Endothelial cell of umbilical vein (primary cell): ENCODE data around the gene LIMCH1. TPM values are rescaled to one million over a fixed set of nuclear protein-coding genes. Genes with fewer than 3 reads are reported as not detected.
A peak's percentile ranks its signal among the peaks of the same experiment; 100 is the strongest.

Experiments
- BruUV-seq: library from RNA; stranded (reverse); fragments of 400-500 nt; replicated peaks from 2 replicates; lab custom pipeline; 2021; lab: Mats Ljungman, UMichigan
- CTCF ChIA-PET: fragments of 300-600, 350-600 bp; sonication (Branson Sonifier 250); formaldehyde crosslinking; loops from one replicate; lab custom pipeline; 2021; ENCODE audit warnings: antibody characterized with exemption, inconsistent platforms; lab: Charles Lee
- POLR2A ChIA-PET: fragments of 300-600, 350-600 bp; sonication (Branson Sonifier 250); formaldehyde crosslinking; loops from one replicate; lab custom pipeline; 2021; ENCODE audit warnings: antibody characterized with exemption, inconsistent platforms; lab: Charles Lee
- DNase-seq: peaks from one replicate; pipeline ENCODE4 v3.0.0-alpha.2; 2011; ENCODE audit warnings: low read depth, low spot score
- FAIRE-seq: peaks from 2 replicates; lab custom pipeline; 2011; peaks lifted over from hg19 to GRCh38; lab: Jason Lieb, UNC
- H2AFZ ChIP-seq: 2 replicates; pipeline ENCODE4 v1.6.0; 2012; ENCODE audit warnings: low read depth, low read length, control low read depth, inconsistent platforms
- H3K27ac ChIP-seq: 2 replicates; pipeline ENCODE4 v1.5.1; 2011; ENCODE audit warnings: low read depth, mild to moderate bottlenecking, control low read depth, low read length, moderate library complexity; ENCODE audit not compliant: insufficient read depth
- H3K27me3 ChIP-seq, 2 experiments: 2 replicates each; pipeline versions ENCODE4 v1.6.0 to v1.6.1; 2011; ENCODE audit warnings: low read length in 2 of 2, mixed read lengths in 1 of 2; ENCODE audit not compliant: control insufficient read depth in 2 of 2, insufficient read depth in 2 of 2
- H3K36me3 ChIP-seq, 2 experiments: 2 replicates in 1 of 2; 3 replicates in 1 of 2; pipeline ENCODE4 v1.5.1; 2011; ENCODE audit warnings: low read length in 2 of 2, mild to moderate bottlenecking in 1 of 2, moderate library complexity in 1 of 2; ENCODE audit not compliant: control insufficient read depth in 2 of 2, insufficient read depth in 2 of 2; ENCODE audit errors: extremely low read depth in 1 of 2
- H3K4me1 ChIP-seq: 3 replicates; pipeline ENCODE4 v1.5.1; 2011; ENCODE audit warnings: mild to moderate bottlenecking, low read length; ENCODE audit not compliant: control insufficient read depth, insufficient read depth; ENCODE audit errors: extremely low read depth
- H3K4me2 ChIP-seq: 2 replicates; pipeline ENCODE4 v1.6.1; 2011; ENCODE audit warnings: low read length, control low read depth, mixed read lengths; ENCODE audit not compliant: insufficient read depth
- H3K4me3 ChIP-seq, 3 experiments: fragments of 200-600 bp in 1 of 3; sonication (generic), shearing (Covaris generic) in 1 of 3; replicated peaks in 1 of 3; 2 replicates each; pipeline ENCODE4 v1.5.1; 2011 to 2016; ENCODE audit warnings: control low read depth in 3 of 3, low read length in 3 of 3, mild to moderate bottlenecking in 2 of 3, inconsistent platforms in 1 of 3, low read depth in 1 of 3, moderate library complexity in 1 of 3; ENCODE audit not compliant: insufficient read depth in 1 of 3
- H3K79me2 ChIP-seq: 2 replicates; pipeline ENCODE4 v1.6.0; 2012; ENCODE audit warnings: low read length, inconsistent platforms; ENCODE audit not compliant: control insufficient read depth, insufficient read depth
- H3K9ac ChIP-seq: replicated peaks from 2 replicates; pipeline ENCODE3; 2011; ENCODE audit warnings: low read length, control low read depth; ENCODE audit not compliant: insufficient read depth; ENCODE audit errors: extremely low read depth
- H3K9me1 ChIP-seq: replicated peaks from 3 replicates; pipeline ENCODE4 v1.6.0; 2011; ENCODE audit warnings: mild to moderate bottlenecking, low read length; ENCODE audit not compliant: control insufficient read depth, insufficient read depth; ENCODE audit errors: extremely low read depth
- H3K9me3 ChIP-seq: replicated peaks from 2 replicates; pipeline ENCODE4 v1.5.1; 2012; ENCODE audit warnings: low read length, inconsistent platforms; ENCODE audit not compliant: control insufficient read depth, insufficient read depth
- H4K20me1 ChIP-seq: replicated peaks from 2 replicates; pipeline ENCODE3; 2011; ENCODE audit warnings: mild to moderate bottlenecking, low read length; ENCODE audit not compliant: control insufficient read depth, insufficient read depth; ENCODE audit errors: extremely low read depth
- EZH2 ChIP-seq: IDR thresholded peaks from 2 replicates; pipeline ENCODE4 v1.6.1; 2012; ENCODE audit warnings: borderline replicate concordance, low read depth, mild to moderate bottlenecking, moderate library complexity, low read length, inconsistent platforms; ENCODE audit not compliant: severe bottlenecking
- FOS ChIP-seq: IDR thresholded peaks from 2 replicates; pipeline ENCODE4 v1.6.1; 2011; ENCODE audit warnings: mild to moderate bottlenecking, low read length, moderate library complexity, borderline replicate concordance; ENCODE audit not compliant: insufficient read depth
- GATA2 ChIP-seq: IDR thresholded peaks from 2 replicates; pipeline ENCODE4 v1.7.0; 2011; ENCODE audit warnings: low read depth, mild to moderate bottlenecking, moderate library complexity, mixed read lengths, low read length; ENCODE audit not compliant: insufficient read length, insufficient read depth
- JUN ChIP-seq: IDR thresholded peaks from 2 replicates; pipeline ENCODE4 v1.6.1; 2011; ENCODE audit warnings: borderline replicate concordance, low read depth; ENCODE audit not compliant: insufficient read length, insufficient read depth
- MYC ChIP-seq: IDR thresholded peaks from one replicate; pipeline ENCODE4 v1.6.1; 2011; ENCODE audit warnings: mild to moderate bottlenecking, low read depth, low read length
- POLR2A ChIP-seq: IDR thresholded peaks from 2 replicates; pipeline ENCODE4 v1.6.1; 2012; ENCODE audit warnings: low read depth, mild to moderate bottlenecking, control low read depth, low read length
- POLR2AphosphoS5 ChIP-seq: IDR thresholded peaks from 2 replicates; pipeline ENCODE4 v1.6.1; 2012; ENCODE audit warnings: low read depth, mild to moderate bottlenecking, control low read depth, low read length, moderate library complexity; ENCODE audit not compliant: insufficient read depth
- dilution Hi-C: fragments of 300-500 bp; cut with MboI; formaldehyde crosslinking; loops from one replicate; pipeline ENCODE4 v1.15.0; 2019; ENCODE audit warnings: low sequenced_read_pairs; ENCODE audit not compliant: extremely low pct_ligation_motif_present
- intact Hi-C: fragments of 100-400 bp; cut with micrococcal nuclease; formaldehyde crosslinking; loops from one replicate; pipeline ENCODE4 v1.10.0; 2022
- polyA plus RNA-seq, 4 experiments: library from polyadenylated mRNA; depleted of rRNA in 3 of 4; stranded (reverse) in 3 of 4; unstranded in 1 of 4; fragments of >200 nt; gene quantifications; 2 replicates each; pipeline versions ENCODE4 v1.2.1 to v1.2.3, GENCODE V29; 2011 to 2012; ENCODE audit warnings: missing spikeins in 1 of 4
- total RNA-seq: library from RNA; stranded (reverse); gene quantifications from 2 replicates; pipeline ENCODE4 v1.2.3, GENCODE V29; 2021
- TF ChIP-seq, protein P1 (sequence below), 2 donors: IDR thresholded peaks; 1 replicate in 1 of 2; 2 replicates in 1 of 2; pipeline ENCODE4 v1.5.1; 2011; ENCODE audit warnings: low read length in 2 of 2, mild to moderate bottlenecking in 2 of 2, moderate library complexity in 2 of 2, control low read depth in 1 of 2, inconsistent platforms in 1 of 2, low read depth in 1 of 2; ENCODE audit not compliant: insufficient read depth in 1 of 2; ENCODE audit errors: extremely low read depth in 1 of 2
- TF ChIP-seq, protein P2 (sequence below): IDR thresholded peaks from 2 replicates; pipeline ENCODE4 v1.6.1; 2011; ENCODE audit not compliant: insufficient read depth, insufficient read length

The LIMCH1 gene
- total and polyA plus RNA-seq, 2 donors (not counting 3 experiments of a cell fraction or from before 2014, with no cell fraction given): 14.3 to 32.8 TPM

DNA sequence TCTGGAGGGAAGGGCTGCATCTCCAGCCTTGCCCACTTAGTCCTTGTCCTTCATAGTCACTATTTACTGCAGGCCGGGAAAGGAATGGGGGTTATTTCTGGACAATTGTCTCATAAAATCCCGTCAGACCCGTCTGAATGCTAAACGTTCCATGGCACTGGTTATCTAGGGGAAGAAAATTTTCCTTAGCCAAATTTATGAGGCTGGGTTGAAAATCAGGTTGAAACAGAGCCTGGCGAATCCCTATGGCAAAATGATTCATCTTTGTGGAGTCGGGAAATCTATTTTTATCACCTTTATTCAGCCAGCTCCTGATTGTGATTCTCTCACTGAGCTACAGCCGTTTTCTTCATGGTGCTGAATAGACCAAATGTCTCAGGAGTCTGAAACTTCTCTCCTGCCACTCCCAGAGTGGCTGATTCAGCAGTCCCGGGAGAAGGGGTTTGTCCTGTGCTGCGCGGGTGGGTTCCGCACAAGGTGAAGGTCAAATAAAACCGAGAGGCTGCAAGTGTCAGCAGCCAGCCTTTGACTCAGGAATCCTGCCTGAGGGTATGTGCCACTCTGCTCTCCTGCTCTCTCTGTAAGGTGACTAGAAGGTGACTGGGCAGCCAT, 1.0 kb downstream of the LIMCH1 start:
- Histone ChIP-seq H2AFZ (no peak overlapping the region), H4K20me1 (no peaks in the 10 kb centered on the region), H3K9me1 (no peaks in the 10 kb centered on the region), H3K9me3 (no peaks in the 10 kb centered on the region), H3K4me2 (peak overlapping the region; percentile 1), H3K36me3 (no peaks in the 10 kb centered on the region), H3K4me1 (peaks cover 45% of the 10 kb centered on the region), H3K79me2 (no peaks in the 10 kb centered on the region), H3K4me3 (no peak overlapping the region), H3K27ac (no peak overlapping the region), H3K27me3 (peaks cover 4 to 11% of the 10 kb centered on the region in 2 experiments), H3K9ac (no peak overlapping the region)
- POLR2A ChIA-PET: no interaction called here
- no peak for TF ChIP-seq POLR2A
- peak; percentile 17 for TF ChIP-seq FOS
- DNase-seq (peak; percentile 50), FAIRE-seq (no peak)
- dilution Hi-C loops: no loop called here
- CTCF ChIA-PET: interaction anchor here (0.7 to 1.0 kb wide), 2 partner anchors 9 to 105 kb away, joined by 3 read pairs; no protein-coding TSS in a partner anchor
- intact Hi-C loops: loop anchor here (5.0 kb wide), 3 partner anchors 177 to 257 kb away; no protein-coding TSS in a partner anchor
- no TSS peak for BruUV-seq

DNA sequence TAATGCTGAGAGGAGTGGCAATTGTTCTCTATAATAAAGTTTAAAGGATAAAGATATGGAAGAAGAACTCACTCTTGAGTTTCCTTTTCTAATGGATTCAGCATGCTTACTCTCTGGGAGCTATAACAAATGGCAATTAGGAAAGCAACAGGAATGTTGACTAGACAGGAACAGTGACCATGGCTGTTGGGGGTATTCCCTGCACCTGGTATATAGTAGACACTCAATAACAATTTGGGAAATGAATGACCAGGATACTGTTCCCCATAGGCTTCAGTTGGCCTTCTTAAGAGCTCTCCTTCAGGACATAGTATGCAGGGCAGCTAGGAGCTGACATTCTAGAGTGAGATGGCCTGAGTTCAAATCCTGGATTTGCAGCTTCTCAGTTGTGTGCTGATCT, 1.8 kb downstream of the LIMCH1 start:
- Histone ChIP-seq H3K9ac (no peak overlapping the region), H4K20me1 (no peaks in the 10 kb centered on the region), H3K4me1 (peaks cover 43% of the 10 kb centered on the region), H3K9me3 (no peaks in the 10 kb centered on the region), H2AFZ (no peak overlapping the region), H3K27me3 (peaks cover 4 to 11% of the 10 kb centered on the region in 2 experiments), H3K4me3 (no peak overlapping the region), H3K4me2 (no peak overlapping the region), H3K79me2 (no peaks in the 10 kb centered on the region), H3K27ac (no peak overlapping the region), H3K36me3 (no peaks in the 10 kb centered on the region), H3K9me1 (no peaks in the 10 kb centered on the region)
- dilution Hi-C loops: no loop called here
- intact Hi-C loops: loop anchor here (5.0 kb wide), 3 partner anchors 177 to 257 kb away; no protein-coding TSS in a partner anchor
- FAIRE-seq (no peak), DNase-seq (no peak)
- TF ChIP-seq, protein P1, sequence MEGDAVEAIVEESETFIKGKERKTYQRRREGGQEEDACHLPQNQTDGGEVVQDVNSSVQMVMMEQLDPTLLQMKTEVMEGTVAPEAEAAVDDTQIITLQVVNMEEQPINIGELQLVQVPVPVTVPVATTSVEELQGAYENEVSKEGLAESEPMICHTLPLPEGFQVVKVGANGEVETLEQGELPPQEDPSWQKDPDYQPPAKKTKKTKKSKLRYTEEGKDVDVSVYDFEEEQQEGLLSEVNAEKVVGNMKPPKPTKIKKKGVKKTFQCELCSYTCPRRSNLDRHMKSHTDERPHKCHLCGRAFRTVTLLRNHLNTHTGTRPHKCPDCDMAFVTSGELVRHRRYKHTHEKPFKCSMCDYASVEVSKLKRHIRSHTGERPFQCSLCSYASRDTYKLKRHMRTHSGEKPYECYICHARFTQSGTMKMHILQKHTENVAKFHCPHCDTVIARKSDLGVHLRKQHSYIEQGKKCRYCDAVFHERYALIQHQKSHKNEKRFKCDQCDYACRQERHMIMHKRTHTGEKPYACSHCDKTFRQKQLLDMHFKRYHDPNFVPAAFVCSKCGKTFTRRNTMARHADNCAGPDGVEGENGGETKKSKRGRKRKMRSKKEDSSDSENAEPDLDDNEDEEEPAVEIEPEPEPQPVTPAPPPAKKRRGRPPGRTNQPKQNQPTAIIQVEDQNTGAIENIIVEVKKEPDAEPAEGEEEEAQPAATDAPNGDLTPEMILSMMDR (IDR thresholded peaks at IDR 0.05; ENCODE audit: extremely low read depth in 1 of 2, insufficient read depth in 1 of 2, low read depth in 1 of 2, low read length in 2 of 2): no peak
- TF ChIP-seq FOS (no peak), POLR2A (no peak), EZH2 (no peak), MYC (no peak), GATA2 (no peak), POLR2AphosphoS5 (no peak), JUN (no peak)
- TF ChIP-seq, protein P2, sequence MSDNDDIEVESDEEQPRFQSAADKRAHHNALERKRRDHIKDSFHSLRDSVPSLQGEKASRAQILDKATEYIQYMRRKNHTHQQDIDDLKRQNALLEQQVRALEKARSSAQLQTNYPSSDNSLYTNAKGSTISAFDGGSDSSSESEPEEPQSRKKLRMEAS: no peak
- ChIA-PET CTCF (interaction anchor here (0.7 to 1.2 kb wide), 2 partner anchors 10 to 104 kb away, joined by 3 read pairs; no protein-coding TSS in a partner anchor), POLR2A (no interaction called here)
- BruUV-seq: no TSS peak
